Hepatic stellate cell (primary cell): Measurements from ENCODE around the gene STK32C.
"Not testable (repeated sequence)": the region's sequence is repeated elsewhere in the genome, so short reads cannot be mapped to it uniquely, and the experiment has no call there.

Experiments used
- DNase-seq: peaks from one replicate; pipeline ENCODE4 v3.0.0; 2011; ENCODE audit warnings: low spot score

The STK32C gene

GRCh38 chr10:132281915-132282666 lies 25.7 kb downstream of the STK32C start:
- DNase-seq = no peak

- no peak for DNase-seq
These were observed 27.1 kb downstream of the STK32C start for GRCh38 chr10:132280646-132281074.

GRCh38 chr10:132279873-132280645 lies 27.7 kb downstream of the STK32C start:
- DNase-seq = no peak

GRCh38 chr10:132277311-132277741 lies 30.4 kb downstream of the STK32C start:
- no peak for DNase-seq

- no peak for DNase-seq
These were observed 31.0 kb downstream of the STK32C start for GRCh38 chr10:132276706-132277105.

- DNase-seq = no peak
These were observed 31.5 kb downstream of the STK32C start for GRCh38 chr10:132276179-132276675.

GRCh38 chr10:132275426-132276178 lies 32.1 kb downstream of the STK32C start:
- no peak for DNase-seq

GRCh38 chr10:132274986-132275385 lies 32.8 kb downstream of the STK32C start:
- no peak for DNase-seq

- DNase-seq = no peak
These were observed 33.2 kb downstream of the STK32C start for GRCh38 chr10:132274581-132274980.

GRCh38 chr10:132273966-132274365 lies 33.8 kb downstream of the STK32C start:
- no peak for DNase-seq

GRCh38 chr10:132273304-132273944 lies 34.3 kb downstream of the STK32C start:
- DNase-seq = no peak

GRCh38 chr10:132272231-132272971 lies 35.3 kb downstream of the STK32C start:
- no peak for DNase-seq

GRCh38 chr10:132271458-132272230 lies 36.1 kb downstream of the STK32C start:
- no peak for DNase-seq

GRCh38 chr10:132270721-132271457 lies 36.9 kb downstream of the STK32C start:
- DNase-seq = no peak

GRCh38 chr10:132270256-132270655 lies 37.5 kb downstream of the STK32C start:
- no peak for DNase-seq

- no peak for DNase-seq
These were observed 38.2 kb downstream of the STK32C start for GRCh38 chr10:132269266-132270230.

- not testable (repeated sequence) for DNase-seq
These were observed 39.8 kb downstream of the STK32C start for GRCh38 chr10:132267916-132268315.

- no peak for DNase-seq
These were observed 41.1 kb downstream of the STK32C start for GRCh38 chr10:132266594-132267161.
